ENCODE data around the gene MTF1.
"Not testable (repeated sequence)": the region's sequence is repeated elsewhere in the genome, so short reads cannot be mapped to it uniquely, and the experiment has no call there.

Gene MTF1

DNA sequence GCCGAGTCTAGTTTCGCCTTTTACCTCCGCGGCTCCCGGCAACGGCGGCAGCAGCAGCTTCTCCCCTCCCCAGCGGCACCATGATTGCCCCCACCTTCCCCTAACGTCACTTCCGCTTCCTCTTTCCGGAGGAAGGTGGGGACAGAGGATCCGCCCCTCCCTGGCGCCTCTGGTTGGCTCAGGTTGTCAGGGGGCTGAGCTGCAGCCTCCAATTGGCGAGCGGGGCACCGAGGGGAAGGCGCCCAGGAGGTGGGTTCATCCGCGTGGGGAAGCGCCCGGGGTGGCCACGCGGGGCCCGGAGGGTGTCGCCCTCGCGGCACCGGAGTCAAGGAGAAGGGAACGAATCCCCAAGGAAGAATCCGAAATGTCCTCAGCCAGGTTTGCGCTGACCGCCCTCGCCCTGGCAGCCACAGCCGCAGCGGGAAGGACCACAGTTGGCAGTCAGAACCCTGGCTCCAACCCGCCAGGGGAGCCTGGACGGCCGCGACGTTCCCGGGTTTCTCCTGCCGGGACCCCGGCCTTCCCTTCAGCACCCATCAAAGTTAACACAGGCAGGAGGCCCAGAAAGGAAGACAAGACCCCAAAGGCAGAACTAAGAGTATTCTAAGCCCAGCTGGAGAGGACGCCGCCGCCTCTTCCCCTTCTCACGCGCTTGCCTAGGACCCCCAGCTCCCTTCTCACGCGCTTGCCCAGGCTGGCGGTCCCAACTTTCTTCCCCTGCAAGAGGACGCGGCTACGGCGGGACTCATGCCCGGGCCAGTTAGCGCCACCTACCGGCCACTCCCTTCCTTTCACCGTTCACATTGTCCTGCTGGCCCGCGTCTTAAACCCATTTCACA is at the start of gene MTF1:
TSS of gene MTF1 (minus strand) at position 86 of the 839 bp plus-strand sequence. CDS start 1,934 bp downstream, outside the sequence.
- Histone ChIP-seq H3K27me3 (ENCODE audit: insufficient read depth, low read depth) (no peaks in the 10 kb centered on the region), H3K27ac (peak within 1 kb of the TSS; percentile 91), H3K36me3 (ENCODE audit: insufficient read depth) (no peaks in the 10 kb centered on the region)

DNA sequence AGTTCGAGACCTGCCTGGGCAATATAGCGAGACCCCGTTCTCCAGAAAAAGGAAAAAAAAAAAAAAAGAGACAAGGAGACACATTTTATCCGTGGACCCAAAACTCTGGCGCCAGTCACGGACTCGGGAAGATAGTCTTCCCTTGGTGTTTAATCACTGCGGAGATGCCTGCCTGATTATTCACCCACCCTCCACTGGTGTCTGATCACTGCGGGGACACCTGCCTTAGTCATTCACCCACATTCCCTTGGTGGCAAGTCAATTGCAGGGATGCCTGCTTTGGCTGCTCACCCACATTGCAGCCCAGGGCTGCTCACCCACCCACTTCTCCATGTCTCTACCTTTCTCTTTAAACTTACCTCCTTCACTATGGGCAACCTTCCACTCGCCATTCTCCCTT is 49.1 kb upstream of the MTF1 start:
- not testable (repeated sequence) for H3K27me3 ChIP-seq (ENCODE audit: insufficient read depth, low read depth); H3K79me2 ChIP-seq (ENCODE audit: insufficient read depth, low read depth); H3K9ac ChIP-seq; H3K27ac ChIP-seq; H3K4me1 ChIP-seq (ENCODE audit: low read depth, poor library complexity, severe bottlenecking); H3K4me3 ChIP-seq (IDR thresholded peaks at IDR 0.05; ENCODE audit: insufficient read depth, low read depth, low read length); H4K20me1 ChIP-seq (ENCODE audit: insufficient read depth); H3K4me2 ChIP-seq; H2AFZ ChIP-seq (ENCODE audit: low read depth); H3K36me3 ChIP-seq (ENCODE audit: insufficient read depth)

More for the DNA sequence above, at the start of gene MTF1:
- peak within 1 kb of the TSS; percentile 90 for H2AFZ ChIP-seq (ENCODE audit: low read depth)
- TF ChIP-seq, protein P1, sequence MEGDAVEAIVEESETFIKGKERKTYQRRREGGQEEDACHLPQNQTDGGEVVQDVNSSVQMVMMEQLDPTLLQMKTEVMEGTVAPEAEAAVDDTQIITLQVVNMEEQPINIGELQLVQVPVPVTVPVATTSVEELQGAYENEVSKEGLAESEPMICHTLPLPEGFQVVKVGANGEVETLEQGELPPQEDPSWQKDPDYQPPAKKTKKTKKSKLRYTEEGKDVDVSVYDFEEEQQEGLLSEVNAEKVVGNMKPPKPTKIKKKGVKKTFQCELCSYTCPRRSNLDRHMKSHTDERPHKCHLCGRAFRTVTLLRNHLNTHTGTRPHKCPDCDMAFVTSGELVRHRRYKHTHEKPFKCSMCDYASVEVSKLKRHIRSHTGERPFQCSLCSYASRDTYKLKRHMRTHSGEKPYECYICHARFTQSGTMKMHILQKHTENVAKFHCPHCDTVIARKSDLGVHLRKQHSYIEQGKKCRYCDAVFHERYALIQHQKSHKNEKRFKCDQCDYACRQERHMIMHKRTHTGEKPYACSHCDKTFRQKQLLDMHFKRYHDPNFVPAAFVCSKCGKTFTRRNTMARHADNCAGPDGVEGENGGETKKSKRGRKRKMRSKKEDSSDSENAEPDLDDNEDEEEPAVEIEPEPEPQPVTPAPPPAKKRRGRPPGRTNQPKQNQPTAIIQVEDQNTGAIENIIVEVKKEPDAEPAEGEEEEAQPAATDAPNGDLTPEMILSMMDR (conservative IDR thresholded peaks at IDR 0.05; ENCODE audit: low read depth, low read length) = peak; percentile 93
- peaks cover 27% of the 10 kb centered on the region for H3K79me2 ChIP-seq (ENCODE audit: insufficient read depth, low read depth)
- H3K9ac ChIP-seq = peak within 1 kb of the TSS; percentile 96
- no peaks in the 10 kb centered on the region for H4K20me1 ChIP-seq (ENCODE audit: insufficient read depth)
- peak within 1 kb of the TSS; percentile 91 for H3K4me2 ChIP-seq
- peaks cover 17% of the 10 kb centered on the region for H3K4me1 ChIP-seq (ENCODE audit: low read depth, poor library complexity, severe bottlenecking)
- H3K4me3 ChIP-seq (IDR thresholded peaks at IDR 0.05; ENCODE audit: insufficient read depth, low read depth, low read length) = peak within 1 kb of the TSS; percentile 85

DNA sequence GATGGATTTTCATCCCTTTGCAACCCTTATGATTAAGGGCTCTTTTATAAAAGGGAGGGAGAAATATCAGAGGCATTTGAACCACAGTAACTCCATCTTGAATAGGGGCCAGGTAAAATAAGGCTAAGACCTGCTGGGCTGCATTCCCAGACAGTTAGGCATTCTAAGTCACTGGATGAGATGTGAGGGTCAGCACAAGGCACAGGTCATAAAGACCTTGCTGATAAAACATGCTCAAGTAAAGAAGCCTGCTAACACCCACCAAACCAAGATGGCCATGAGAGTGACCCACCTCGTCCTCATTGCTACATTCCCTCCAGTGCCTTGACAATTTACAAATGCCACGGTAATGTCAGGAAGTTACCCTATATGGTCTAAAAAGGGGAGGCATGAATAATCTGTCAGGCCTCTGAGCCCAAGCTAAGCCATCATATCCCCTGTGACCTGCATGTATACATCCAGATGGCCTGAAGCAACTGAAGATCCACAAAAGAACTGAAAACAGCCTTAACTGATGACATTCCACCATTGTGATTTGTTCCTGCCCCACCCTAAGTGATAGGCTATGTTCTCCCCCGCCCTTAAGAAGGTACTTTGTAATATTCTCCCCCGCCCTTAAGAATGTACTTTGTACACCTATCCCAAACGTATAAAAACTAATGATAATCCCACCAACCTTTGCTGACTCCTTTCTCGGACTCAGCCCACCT is 48.2 kb upstream of the MTF1 start:
- H3K79me2 ChIP-seq (ENCODE audit: insufficient read depth, low read depth); H2AFZ ChIP-seq (ENCODE audit: low read depth); H3K4me2 ChIP-seq; H3K27ac ChIP-seq; H3K36me3 ChIP-seq (ENCODE audit: insufficient read depth); H3K4me3 ChIP-seq (IDR thresholded peaks at IDR 0.05; ENCODE audit: insufficient read depth, low read depth, low read length); H3K9ac ChIP-seq; H4K20me1 ChIP-seq (ENCODE audit: insufficient read depth); H3K4me1 ChIP-seq (ENCODE audit: low read depth, poor library complexity, severe bottlenecking); H3K27me3 ChIP-seq (ENCODE audit: insufficient read depth, low read depth): not testable (repeated sequence)

DNA sequence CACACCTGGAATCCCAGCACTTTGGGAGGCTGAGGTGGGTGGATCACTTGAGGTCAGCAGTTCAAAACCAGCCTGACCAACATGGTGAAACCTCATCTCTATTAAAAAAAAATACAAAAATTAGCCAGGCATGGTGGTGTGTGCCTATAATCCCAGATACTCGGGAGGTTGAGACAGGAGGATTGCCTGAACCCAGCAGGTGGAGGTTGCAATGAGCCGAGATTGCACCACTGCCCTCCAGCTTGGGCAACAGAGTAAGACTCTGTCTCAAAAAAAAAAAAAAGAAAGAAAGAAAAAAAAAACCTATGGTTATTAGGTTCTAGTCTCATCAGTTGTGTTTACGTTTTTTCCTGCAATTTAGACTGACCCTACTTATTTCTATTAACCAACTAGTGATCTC is 47.2 kb upstream of the MTF1 start:
- H3K27me3 ChIP-seq (ENCODE audit: insufficient read depth, low read depth) = not testable (repeated sequence)

DNA sequence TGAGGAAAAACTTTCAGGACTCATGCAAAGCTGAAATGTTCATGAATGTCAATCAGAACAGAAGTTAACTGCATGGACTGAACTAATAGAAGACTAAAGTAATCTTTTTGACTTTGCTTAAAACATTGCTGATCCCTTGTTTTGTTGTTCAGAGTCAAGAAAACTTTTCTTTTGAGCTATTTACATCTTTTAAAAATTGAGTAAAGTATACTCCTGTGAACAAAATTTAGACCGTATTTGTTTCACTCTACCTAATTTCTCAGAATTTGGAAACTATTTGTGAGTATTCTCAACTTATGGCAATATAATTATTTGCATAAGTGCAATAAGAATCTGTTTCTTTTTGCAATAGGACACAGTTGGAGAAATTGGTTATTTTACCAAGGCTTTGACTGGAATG is 46.3 kb upstream of the MTF1 start:
- Histone ChIP-seq H4K20me1 (ENCODE audit: insufficient read depth) (no peaks in the 10 kb centered on the region), H3K27me3 (ENCODE audit: insufficient read depth, low read depth) (no peaks in the 10 kb centered on the region), H3K4me3 (IDR thresholded peaks at IDR 0.05; ENCODE audit: insufficient read depth, low read depth, low read length) (no peak overlapping the region), H2AFZ (ENCODE audit: low read depth) (no peak overlapping the region), H3K4me1 (ENCODE audit: low read depth, poor library complexity, severe bottlenecking) (no peaks in the 10 kb centered on the region), H3K27ac (no peak overlapping the region), H3K36me3 (ENCODE audit: insufficient read depth) (no peaks in the 10 kb centered on the region), H3K79me2 (ENCODE audit: insufficient read depth, low read depth) (no peaks in the 10 kb centered on the region), H3K9ac (no peak overlapping the region), H3K4me2 (no peak overlapping the region)
- TF ChIP-seq, protein P1 (conservative IDR thresholded peaks at IDR 0.05; ENCODE audit: low read depth, low read length) = no peak

More for the DNA sequence above, 47.2 kb upstream of the MTF1 start:
- not testable (repeated sequence) for H3K4me2 ChIP-seq; H3K36me3 ChIP-seq (ENCODE audit: insufficient read depth); H4K20me1 ChIP-seq (ENCODE audit: insufficient read depth); H2AFZ ChIP-seq (ENCODE audit: low read depth); H3K9ac ChIP-seq; H3K79me2 ChIP-seq (ENCODE audit: insufficient read depth, low read depth); H3K4me3 ChIP-seq (IDR thresholded peaks at IDR 0.05; ENCODE audit: insufficient read depth, low read depth, low read length); H3K27ac ChIP-seq; H3K4me1 ChIP-seq (ENCODE audit: low read depth, poor library complexity, severe bottlenecking)

DNA sequence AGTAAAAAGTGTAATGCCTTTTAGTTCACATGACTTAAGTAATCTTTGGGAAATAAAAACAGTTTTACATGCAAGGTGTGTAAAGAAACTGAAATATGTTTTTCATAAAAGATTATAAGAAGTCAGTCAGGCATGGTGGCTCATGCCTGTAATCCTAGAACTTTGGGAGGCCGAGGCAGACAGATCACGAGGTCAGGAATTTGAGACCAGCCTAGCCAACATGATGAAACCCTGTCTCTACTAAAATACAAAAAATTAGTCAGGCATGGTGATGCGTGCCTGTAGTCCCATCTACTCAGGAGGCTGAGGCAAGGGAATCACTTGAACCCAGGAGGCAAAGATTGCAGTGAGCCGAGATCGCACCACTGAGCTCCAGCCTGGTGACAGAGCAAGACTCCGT is 44.5 kb upstream of the MTF1 start:
- not testable (repeated sequence) for H3K79me2 ChIP-seq (ENCODE audit: insufficient read depth, low read depth); H2AFZ ChIP-seq (ENCODE audit: low read depth)

More for the DNA sequence above, 44.5 kb upstream of the MTF1 start:
- H4K20me1 ChIP-seq (ENCODE audit: insufficient read depth); H3K4me3 ChIP-seq (IDR thresholded peaks at IDR 0.05; ENCODE audit: insufficient read depth, low read depth, low read length); H3K36me3 ChIP-seq (ENCODE audit: insufficient read depth); H3K4me2 ChIP-seq; H3K27ac ChIP-seq; H3K9ac ChIP-seq; H3K27me3 ChIP-seq (ENCODE audit: insufficient read depth, low read depth); H3K4me1 ChIP-seq (ENCODE audit: low read depth, poor library complexity, severe bottlenecking): not testable (repeated sequence)

Measured in KMS-11 (cell line).